HTERT RPE-1 (cell line): ENCODE measurements around the gene MAP4K1.
"Not testable (repeated sequence)": the region's sequence is repeated elsewhere in the genome, so short reads cannot be mapped to it uniquely, and the experiment has no call there.

ENCODE experiments used
- in situ Hi-C: fragments of 300-500 bp; cut with MboI; formaldehyde crosslinking; loops from 4 replicates; pipeline ENCODE4 v1.14.3; 2020; ENCODE audit warnings: low sequenced_read_pairs

MAP4K1 gene

DNA sequence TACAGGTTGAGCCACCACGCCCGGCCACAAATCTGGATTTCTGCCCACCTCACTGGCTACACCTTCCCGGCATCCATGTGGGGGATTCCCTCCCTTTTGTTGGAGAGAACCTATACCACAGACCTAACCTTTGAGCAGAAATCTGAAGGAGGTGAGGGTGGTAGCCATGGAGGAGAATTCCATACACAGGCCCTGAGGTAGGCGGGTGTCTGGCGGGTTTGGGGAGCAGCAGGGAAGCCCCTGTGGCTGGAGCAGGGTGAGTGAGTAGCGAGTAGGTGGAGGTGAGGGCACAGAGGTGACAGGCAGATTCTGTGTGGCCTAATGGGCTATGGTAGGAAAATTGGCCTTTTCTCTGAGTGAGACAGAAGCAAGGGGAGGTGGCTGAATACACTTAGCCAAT is 11.8 kb upstream of the MAP4K1 start:
- in situ Hi-C loops: no loop called here

DNA sequence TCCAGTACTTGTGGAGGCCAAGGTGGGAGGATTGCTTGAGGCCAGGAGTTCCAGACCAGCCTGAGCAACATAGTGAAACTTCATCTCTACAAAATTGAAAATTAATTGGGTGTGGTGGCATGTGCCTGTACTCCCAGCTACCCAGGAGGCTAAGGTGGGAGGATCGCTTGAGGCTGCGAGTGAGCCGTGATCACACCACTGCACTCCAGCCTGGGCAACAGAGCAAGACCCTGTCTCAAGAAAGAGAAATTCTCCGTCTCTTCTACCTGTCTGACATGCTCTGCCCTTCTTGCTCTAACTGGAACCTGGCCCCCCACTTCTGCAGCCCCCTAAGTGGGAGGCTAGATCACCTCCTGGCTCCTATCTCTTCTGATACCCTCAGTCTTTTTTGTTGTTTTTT is 8.6 kb upstream of the MAP4K1 start:
- in situ Hi-C loops: no loop called here

DNA sequence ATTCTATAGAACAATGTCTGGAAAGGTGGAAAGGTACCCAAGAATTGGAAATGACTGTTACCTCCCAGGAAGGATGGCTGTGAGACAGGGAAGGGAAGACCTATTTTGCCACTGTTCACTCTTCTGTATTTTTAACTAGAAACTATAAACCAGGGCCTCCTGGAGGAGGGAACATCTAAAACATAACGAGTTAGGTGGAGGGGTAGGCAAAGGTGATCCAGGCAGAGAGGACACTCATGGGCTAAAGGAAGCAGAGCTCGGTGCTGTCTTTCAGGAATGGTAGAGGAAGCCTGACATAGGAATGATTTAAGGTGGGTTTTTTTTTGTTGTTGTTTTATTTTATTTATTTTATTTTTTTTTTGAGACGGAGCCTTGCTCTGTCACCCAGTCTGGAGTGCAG is 7.1 kb upstream of the MAP4K1 start:
- in situ Hi-C loops: no loop called here

DNA sequence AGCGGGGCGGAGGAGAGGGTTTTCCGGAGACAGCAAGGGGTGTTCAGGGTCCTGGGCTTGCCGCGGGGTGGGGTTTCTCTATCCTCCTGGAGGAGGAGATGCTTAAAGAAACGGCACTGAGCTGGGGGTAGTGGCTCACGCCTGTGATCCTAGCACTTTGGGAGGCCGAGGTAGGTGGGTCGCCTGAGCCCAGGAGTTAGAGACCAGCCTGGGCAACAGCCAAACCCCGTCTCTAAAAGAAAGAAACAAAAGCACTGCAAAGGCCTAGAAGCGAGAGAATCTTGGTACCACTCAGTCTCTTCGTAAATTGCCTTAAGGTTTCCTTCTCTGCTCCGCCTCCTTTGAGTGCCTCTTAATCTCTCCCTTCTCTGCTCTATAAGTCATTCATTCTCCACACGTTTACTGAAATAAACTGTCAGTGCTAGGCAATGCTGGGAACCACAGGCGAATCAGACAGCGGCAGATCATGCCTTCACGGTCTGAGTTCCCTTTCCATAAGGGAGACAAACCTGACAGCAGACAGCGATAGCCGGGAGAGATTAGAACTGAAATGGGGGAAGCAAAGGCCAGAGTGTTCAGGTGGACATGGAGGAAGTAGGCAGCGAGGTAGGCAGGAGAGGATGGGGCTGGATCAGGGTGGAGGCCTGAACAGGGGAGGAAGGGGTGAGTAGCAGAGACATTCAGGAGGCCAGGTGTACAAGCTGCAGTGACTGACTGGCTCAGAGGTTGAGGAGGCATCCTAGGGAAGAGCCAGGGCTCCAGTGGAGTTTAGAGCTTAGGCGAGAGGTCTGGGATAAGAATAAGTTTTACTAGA is 1.8 kb upstream of the MAP4K1 start:
- in situ Hi-C loops: no loop called here

DNA sequence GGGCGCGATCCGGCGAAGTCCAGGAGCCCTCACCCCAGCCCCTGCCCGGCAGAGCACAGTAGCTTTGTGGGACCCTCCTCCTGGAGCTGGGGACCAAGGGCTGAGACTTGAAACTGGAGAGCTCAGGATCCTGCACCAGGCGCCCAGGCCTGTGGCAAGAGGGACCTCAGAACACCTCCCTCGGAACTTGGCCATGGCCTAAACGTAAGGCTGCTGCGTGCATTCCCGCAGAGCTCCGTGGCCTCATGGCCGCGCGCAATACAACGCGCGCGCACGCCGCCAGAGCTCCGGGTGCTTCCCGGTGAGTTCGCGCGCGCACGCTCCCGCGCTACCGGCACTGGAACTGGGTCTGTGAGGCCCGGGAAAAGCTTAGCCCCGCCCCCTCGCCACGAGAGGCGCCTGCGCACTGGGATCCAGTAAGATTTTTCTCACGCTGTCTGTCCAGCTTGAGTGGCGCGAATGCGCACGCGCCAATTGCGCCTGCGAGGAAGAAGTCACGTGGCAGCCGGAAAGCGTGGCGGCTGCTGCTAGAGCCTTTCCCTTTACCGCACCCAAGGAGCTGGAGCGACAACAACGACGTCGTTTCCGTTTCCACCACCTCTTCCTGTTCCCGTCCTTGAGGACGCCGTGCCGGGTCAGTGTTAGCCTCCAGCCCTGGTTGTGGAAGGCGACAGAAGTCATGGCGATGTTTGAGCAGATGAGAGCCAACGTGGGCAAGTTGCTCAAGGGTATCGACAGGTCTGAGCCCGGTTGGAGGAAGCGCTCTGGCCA is 1.0 kb upstream of the MAP4K1 start, which contains the start of gene EIF3K:
EIF3K (plus strand) TSS at position 599 of the 771 bp plus-strand sequence; CDS start at position 680, 81 bp downstream.
- in situ Hi-C loops: no loop called here

DNA sequence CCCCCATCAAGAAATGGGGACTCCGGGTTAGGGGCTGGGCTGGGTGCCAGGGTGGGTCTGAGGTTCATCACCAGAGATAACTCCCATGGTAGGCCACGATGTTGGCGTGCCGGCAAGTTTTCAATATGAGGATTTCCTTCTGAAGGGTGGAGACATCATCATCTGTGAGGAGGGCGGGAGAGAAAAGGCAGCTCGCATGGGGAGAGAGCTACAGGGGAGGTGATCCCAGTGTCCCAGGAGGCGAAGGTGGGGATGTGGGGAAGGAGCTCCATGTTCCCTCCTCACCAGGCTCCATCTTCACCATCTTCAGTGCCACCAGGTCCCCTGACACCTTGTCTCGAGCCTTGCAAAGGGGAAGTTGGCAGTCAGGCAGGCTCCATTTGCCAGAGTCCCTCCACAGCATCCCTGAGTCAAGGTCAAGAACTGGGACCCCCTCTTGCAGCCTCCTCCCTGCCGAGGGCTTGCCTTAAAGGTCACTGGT is 430 bp downstream of the MAP4K1 start:
- in situ Hi-C loops: no loop called here

DNA sequence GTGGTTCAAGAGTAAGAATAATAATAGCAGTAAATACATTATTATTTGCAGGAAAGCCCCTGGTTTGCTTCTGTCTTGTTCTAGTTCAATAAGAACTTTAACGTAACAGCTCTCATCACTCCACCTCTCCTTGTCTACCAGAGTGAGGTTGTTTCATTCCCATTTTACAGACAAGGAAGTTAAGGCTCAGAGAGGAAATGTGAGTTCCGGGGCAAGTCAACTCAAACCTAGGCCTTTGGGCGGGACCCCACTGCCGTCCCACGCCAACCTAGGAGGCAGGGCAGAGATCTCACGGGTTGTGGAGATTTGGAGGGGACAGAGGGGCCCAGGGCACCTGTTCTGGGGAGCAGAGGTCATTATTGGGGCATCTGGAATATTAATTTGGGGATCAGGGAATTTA is 1.5 kb downstream of the MAP4K1 start:
- in situ Hi-C loops: no loop called here

DNA sequence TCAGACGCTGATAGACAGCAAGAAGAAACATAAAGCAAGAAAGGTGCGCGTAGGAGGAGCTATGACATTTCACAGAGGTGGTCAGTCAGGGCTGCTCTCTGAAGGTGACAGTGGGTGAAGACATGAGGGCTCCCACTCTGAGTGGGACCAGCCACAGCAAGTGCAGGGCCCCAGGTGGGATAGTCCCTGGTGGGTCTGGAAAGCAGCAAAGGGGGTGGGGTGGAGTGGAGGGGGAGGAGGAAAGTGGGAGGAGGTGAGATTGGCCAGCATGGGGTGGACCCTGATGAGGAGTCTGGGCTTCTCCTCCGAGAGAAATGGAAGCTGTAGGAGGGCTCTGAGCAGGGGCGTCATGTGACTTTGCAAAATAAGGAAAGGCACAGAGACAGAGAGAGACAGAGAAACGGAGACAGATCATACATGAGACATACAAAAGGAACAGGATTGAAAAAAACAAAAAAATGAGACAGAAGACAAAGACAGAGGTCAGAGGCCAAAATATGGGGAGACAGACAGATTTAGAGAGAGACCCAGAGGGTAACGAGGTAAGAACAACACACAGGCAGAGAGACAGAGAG is 2.7 kb downstream of the MAP4K1 start:
- in situ Hi-C loops: no loop called here

DNA sequence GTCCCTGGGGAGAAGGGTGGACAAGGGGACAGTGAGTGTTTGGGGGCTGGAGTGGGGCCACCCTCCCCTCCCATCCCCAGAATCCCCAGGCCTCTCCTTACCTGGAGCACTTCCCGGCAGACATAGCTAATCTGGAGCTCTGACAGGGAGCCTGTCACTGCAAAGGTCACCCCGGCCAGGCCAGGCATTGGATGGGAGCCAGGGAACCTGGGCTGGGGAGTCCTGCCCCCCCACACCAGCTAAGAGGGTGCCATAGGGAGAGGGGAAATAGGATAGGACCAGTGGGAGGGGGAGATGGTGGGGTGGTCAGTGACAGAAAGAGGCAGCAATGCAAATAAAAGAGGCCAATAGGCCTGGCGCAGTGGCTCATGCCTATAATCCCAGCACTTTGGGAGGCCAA is 3.5 kb downstream of the MAP4K1 start:
- in situ Hi-C loops: no loop called here

DNA sequence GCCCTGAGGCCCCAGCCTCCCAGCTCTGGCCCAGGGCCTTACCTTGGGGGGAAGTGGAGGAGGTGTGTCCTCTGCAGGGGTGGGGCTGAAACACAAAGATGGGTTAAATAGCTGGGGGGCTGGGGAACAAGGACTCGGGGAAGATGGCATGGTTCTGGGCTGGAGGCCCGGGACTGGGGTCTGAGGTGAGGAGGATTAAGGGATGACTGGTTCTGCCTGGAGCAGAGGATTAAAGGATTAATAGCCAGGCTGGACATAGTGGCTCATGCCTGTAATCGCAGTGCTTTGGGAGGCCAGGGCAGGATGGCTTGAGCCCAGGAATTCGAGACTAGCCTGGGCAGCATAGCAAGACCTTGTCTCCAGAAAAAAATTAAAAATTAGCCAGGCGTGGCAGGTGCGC is 11.6 kb downstream of the MAP4K1 start:
- in situ Hi-C loops: no loop called here

DNA sequence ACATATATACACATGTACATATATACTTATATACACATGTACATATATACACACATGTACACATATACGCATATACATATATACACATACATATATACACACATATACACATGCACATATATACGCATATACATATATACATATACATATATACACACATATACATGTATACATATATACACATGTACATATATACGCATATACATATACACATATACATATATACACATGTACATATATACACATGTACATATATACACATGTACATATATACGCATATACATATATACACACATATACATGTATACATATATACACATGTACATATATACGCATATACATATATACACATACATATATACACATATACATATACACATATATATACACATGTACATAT is 14.9 kb downstream of the MAP4K1 start:
- in situ Hi-C loops: not testable (repeated sequence)

DNA sequence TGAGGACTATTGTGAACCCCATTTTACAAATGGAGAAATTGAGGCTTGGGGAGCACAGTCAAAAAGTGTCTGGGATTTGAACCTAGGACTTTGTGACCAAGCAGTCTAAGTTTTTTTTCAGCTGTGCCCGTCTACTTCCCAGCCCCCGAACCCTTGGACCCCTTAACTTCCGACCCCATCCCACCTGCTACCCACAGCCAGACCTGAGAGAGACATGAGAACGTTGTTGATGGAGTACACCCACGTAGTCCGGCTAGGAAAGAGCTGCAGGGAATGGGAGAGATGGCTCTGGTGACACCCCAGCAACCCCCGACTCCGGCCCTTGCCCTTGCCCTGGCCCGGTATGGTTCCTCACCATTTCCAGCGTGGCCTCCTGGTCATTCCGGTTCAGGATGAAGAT is 18.0 kb downstream of the MAP4K1 start:
- in situ Hi-C loops: no loop called here

DNA sequence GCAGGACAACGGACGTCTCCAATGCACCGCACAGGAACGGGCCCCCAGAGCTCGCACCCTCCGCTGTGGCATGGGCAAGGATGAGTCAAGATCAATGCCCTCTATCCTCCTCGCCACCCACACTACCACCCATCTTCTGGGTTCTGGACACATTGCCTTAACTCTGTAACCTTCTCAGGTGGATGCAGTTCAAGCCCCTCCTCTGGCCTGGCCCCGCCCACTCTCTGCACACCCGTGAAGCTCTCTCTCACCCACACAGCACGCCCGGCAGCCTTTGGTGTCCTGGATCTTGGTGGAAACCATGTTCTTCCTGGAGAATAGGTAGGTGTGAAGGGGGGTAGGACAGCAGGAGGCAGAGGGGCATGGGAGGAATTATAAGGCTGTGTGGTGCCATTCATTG is 20.7 kb downstream of the MAP4K1 start:
- in situ Hi-C loops: no loop called here

DNA sequence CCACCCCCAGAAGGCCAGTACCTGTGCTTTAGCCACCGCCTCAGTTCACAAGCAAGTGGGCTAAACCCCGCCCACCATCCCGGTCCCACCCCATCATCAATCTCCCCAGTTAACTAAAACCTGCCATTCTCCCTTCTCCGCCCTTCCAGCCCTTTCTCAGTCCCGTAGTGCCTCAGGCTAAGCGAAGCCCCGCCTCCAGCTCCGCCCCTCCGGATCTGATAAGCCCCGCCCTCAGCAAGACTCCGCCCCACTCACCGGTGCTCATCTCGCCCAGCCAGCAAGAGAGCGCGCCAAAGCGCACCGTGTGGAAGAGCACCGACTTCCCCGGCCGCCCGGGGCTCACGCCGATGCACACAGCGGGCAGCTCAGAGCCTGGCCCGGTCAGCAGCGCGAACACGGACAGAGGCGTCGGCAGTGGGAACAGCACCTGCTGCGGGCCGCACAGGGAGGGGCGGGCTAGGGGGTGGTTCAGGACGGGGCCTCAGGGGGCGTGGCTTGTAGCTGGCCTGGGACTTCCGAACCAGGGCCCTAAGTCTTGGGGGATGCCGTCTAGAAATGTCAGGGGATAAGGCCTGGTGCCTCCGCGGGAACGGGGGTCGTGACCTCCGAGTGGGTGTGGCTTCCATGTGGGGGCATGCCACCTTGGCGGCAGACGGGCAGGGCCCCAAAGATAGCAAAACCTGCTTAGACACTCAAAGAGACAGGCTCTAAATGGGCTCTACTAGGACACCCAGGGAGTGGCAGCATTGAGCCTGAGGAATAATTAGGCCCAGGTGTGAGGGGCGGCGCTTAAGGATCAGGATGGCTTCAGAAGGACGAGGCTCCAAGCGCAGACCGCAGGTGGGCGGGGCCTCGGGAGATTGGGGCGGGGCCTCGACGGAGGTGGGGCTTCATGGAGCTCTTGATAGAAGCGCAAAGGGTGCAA is 21.4 kb downstream of the MAP4K1 start:
- in situ Hi-C loops: no loop called here

DNA sequence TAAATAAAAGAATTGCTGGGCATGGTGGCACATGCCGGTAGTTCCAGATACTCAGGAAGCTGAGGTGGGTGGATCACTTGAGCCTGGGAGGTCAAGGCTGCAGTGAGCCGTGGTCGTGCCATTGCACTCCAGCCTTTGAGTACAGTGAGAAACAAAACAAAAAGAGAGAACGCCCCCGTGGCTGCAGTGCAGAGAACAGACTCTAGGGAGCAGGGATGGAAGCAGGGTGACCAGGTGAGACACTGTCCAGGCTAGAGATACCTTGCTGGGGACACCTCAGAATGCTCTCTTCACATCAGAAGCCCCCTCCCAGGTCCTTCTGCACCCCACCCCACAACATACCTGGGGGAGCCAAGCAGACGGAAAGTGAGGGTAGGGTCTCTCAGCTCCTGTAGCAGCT is 24.8 kb downstream of the MAP4K1 start:
- in situ Hi-C loops: no loop called here

DNA sequence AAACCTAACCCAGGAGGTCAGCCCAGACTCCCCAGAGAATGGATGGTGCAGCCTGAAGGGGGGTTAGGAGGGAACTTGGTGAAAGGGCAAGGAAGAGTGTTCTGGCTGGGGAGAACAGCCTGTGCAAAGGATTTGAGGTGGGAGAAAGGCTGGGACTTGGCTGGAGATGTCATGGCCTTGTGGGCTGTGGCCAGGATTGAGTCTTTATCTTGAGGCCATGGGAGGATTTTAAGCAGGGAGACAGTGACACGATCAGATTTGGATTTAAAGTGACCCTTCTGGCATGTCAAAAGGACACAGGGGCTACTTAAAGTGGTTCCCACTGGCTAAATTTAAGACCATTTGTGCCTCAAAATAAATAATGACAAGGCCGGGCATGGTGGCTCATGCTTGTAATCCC is 29.7 kb downstream of the MAP4K1 start:
- in situ Hi-C loops: no loop called here

DNA sequence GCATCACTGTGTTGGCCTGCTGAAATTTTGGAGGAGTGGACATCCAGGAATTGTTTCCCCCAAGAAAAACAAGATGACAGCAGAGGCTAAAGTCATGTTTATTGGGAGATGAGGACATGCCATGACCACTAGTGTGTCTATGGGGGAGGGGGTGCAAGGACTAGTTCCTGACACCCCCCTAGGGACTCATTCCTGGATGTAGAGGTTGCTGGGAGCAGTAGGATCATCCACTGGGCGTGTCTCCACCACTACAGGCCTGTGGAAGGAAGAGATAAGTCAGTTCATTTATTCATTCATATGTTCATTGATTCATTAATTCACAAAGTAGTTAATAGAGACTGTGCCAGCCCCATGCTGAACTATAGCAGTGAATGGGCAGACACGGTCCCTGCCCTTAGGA is 30.2 kb downstream of the MAP4K1 start:
- in situ Hi-C loops: no loop called here

DNA sequence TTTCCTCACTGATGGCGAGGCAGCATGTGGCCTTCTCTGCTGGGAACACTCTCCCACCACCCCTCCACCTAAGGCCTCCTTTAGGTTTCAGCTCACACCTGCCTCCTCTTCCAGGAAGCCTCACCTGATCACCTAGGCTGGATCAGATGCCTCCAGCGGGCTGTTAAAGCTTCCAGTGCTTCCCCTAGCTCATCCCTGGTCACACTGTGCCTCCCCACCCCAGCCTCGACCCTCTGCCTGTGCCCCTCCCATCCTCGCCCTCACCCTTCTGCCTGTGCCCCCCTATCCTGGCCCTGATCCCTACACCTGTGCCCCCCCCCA is 33.8 kb downstream of the MAP4K1 start:
- in situ Hi-C loops: no loop called here

DNA sequence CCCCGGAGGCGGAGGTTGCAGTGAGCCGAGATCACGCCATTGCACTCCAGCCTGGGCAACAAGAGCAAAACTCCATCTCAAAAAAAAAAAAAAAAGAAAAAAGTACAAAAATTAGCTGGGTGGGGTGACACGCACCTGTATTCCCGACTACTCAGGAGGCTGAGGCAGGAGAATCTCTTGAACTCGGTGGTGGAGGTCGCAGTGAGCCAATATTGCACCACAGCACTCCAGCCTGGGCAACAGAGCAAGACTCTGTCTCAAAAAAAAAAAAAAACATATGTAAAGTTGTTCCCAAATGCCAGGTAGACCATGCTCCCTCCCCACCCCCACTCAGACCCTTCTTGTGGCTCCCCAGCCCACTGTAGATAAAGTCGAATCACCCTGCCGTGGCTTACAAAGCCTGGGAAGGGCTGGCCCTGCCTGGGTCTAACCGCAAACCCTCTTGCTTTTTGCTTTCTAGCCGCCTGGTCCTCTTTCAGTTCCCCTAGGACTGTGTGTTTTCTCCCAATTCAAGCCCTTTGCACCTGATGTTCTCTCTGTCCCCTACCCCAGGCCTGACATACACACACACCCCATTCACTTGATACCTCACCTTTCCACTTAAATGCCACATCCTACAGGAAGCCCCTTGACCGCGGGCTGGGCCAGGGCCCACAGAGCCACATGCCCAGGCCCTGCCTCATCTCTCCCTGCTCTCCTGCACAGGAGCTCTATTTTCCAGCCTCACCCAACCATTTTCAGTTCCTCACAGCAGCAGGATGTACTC is 34.4 kb downstream of the MAP4K1 start:
- in situ Hi-C loops: no loop called here

DNA sequence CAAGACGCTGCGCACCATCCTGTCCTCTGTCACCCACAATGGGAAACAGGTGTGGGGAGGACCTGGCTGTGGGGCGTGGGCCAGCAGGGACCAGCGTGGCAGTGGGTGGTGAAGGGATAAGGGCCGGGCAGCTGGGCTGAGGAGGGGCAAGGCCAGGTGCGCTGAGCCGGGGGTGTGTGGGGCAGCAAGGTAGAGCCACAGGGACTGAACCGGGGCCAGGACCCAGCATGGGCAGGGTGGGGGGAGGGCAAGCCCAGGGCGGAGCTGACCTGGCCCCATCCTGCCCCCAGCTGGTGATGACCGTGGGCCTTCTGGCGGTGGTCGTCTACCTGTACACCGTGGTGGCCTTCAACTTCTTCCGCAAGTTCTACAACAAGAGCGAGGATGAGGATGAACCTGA is 37.7 kb downstream of the MAP4K1 start:
- in situ Hi-C loops: no loop called here
